HepG2 (cell line): Measurements from ENCODE around the gene APC2. TPM values are rescaled to one million over a fixed set of nuclear protein-coding genes. Genes with fewer than 3 reads are reported as not detected.

ENCODE experiments used
- AGO1 ChIP-seq: fragments of 200-400 bp; formaldehyde crosslinking; IDR thresholded peaks from 2 replicates; pipeline ENCODE4 v1.6.1; 2017; ENCODE audit warnings: mild to moderate bottlenecking, low read depth, low read length, moderate library complexity; ENCODE audit not compliant: poor library complexity, severe bottlenecking
- AKAP8 ChIP-seq: sonication (generic); formaldehyde crosslinking; IDR thresholded peaks from 2 replicates; pipeline ENCODE4 v1.5.1; 2020; ENCODE audit warnings: mild to moderate bottlenecking, missing genetic modification reagents
- CENPX ChIP-seq: sonication (generic); formaldehyde crosslinking; IDR thresholded peaks from 2 replicates; pipeline ENCODE4 v1.9.0; 2021; ENCODE audit warnings: mild to moderate bottlenecking, missing genetic modification reagents, moderate library complexity
- HIVEP1 ChIP-seq: sonication (generic); formaldehyde crosslinking; IDR thresholded peaks from 2 replicates; pipeline ENCODE4 v1.4.0; 2020; ENCODE audit warnings: mild to moderate bottlenecking, missing genetic modification reagents
- KAT7 ChIP-seq: IDR thresholded peaks from 2 replicates; pipeline ENCODE4 v1.6.1; 2018; ENCODE audit warnings: borderline replicate concordance, missing compliant biosample characterization
- POLR2G ChIP-seq: fragments of 200-400 bp; formaldehyde crosslinking; IDR thresholded peaks from 2 replicates; pipeline ENCODE4 v1.6.1; 2018; ENCODE audit warnings: mild to moderate bottlenecking, low read depth, low read length, moderate library complexity
- SKI ChIP-seq: fragments of 450-650 bp; IDR thresholded peaks from one replicate; pipeline ENCODE4 v1.6.1; 2018; ENCODE audit warnings: mild to moderate bottlenecking; ENCODE audit not compliant: partially characterized antibody
- TBL1XR1 ChIP-seq: fragments of 150-350 bp; IDR thresholded peaks from 2 replicates; pipeline ENCODE4 v1.6.1; 2014; ENCODE audit warnings: borderline replicate concordance, low read length; ENCODE audit not compliant: partially characterized antibody
- U2AF2 ChIP-seq: fragments of 200-400 bp; formaldehyde crosslinking; IDR thresholded peaks from 2 replicates; pipeline ENCODE4 v1.6.1; 2017; ENCODE audit warnings: low read depth, mild to moderate bottlenecking, low read length
- ZNF335 ChIP-seq: sonication (generic); formaldehyde crosslinking; IDR thresholded peaks from 2 replicates; pipeline ENCODE4 v1.4.0; 2020; ENCODE audit warnings: missing genetic modification reagents
- ZNF629 ChIP-seq: sonication (generic); formaldehyde crosslinking; conservative IDR thresholded peaks from 2 replicates; pipeline ENCODE4 v1.5.0; 2020; ENCODE audit warnings: missing genetic modification reagents
- ZNF709 ChIP-seq: sonication (generic); formaldehyde crosslinking; IDR thresholded peaks from 2 replicates; pipeline ENCODE4 v1.5.0; 2020; ENCODE audit warnings: mild to moderate bottlenecking, missing genetic modification reagents
- ZNF75D ChIP-seq: sonication (generic); formaldehyde crosslinking; IDR thresholded peaks from 2 replicates; pipeline ENCODE4 v1.8.1; 2023; ENCODE audit warnings: missing genetic modification reagents, mild to moderate bottlenecking, borderline replicate concordance
- ZNF878 ChIP-seq: sonication (generic); formaldehyde crosslinking; IDR thresholded peaks from 2 replicates; pipeline ENCODE4 v1.8.1; 2023; ENCODE audit warnings: mild to moderate bottlenecking, missing genetic modification reagents, moderate library complexity
- polyA plus RNA-seq, 8 experiments: library from polyadenylated mRNA; depleted of rRNA in 3 of 8; stranded (reverse) in 7 of 8; unstranded in 1 of 8; fragments of >200 nt; fragmentation: Illumina TruSeq in 4 of 8; extraction: Trizol in 4 of 8; gene quantifications; 2 replicates each; pipeline versions ENCODE4 v1.2.1 to v1.2.3, GENCODE V29; 2011 to 2016; ENCODE audit warnings: low read depth in 4 of 8, missing spikeins in 1 of 8, mixed read lengths in 1 of 8; ENCODE audit not compliant: insufficient read depth in 1 of 8
- total RNA-seq, 5 experiments: library from RNA; depleted of rRNA; stranded (reverse); fragments of >200 nt; fragmentation: Illumina TruSeq; extraction: Trizol; gene quantifications; 2 replicates each; pipeline ENCODE4 v1.2.3, GENCODE V29; 2016; ENCODE audit warnings: low read depth in 1 of 5
- TF ChIP-seq, protein P1 (sequence below): IDR thresholded peaks from 2 replicates; pipeline ENCODE4 v1.6.1; 2016; ENCODE audit warnings: mild to moderate bottlenecking
- TF ChIP-seq, protein P2 (sequence below): sonication (generic); formaldehyde crosslinking; IDR thresholded peaks from 2 replicates; pipeline ENCODE4 v1.4.0; 2020; ENCODE audit warnings: missing genetic modification reagents, mild to moderate bottlenecking, borderline replicate concordance
- TF ChIP-seq, protein P3 (sequence below): sonication (generic); formaldehyde crosslinking; IDR thresholded peaks from 2 replicates; pipeline ENCODE4 v1.5.0; 2020; ENCODE audit warnings: mild to moderate bottlenecking, missing genetic modification reagents, moderate library complexity
- TF ChIP-seq, protein P4 (sequence below): sonication (generic); formaldehyde crosslinking; IDR thresholded peaks from 2 replicates; pipeline ENCODE4 v1.4.0; 2020; ENCODE audit warnings: missing genetic modification reagents
- TF ChIP-seq, protein P5 (sequence below): sonication (generic); formaldehyde crosslinking; IDR thresholded peaks from 2 replicates; pipeline ENCODE4 v1.8.1; 2023; ENCODE audit warnings: mild to moderate bottlenecking, inconsistent platforms, moderate library complexity, missing genetic modification reagents, borderline replicate concordance
- TF ChIP-seq, protein P6 (sequence below): IDR thresholded peaks from 2 replicates; pipeline ENCODE4 v1.6.1; 2012; ENCODE audit warnings: inconsistent platforms
- TF ChIP-seq, protein P7 (sequence below): sonication (generic); formaldehyde crosslinking; IDR thresholded peaks from 2 replicates; pipeline ENCODE4 v1.4.0; 2020; ENCODE audit warnings: missing genetic modification reagents
- TF ChIP-seq, protein P8 (sequence below): sonication (generic); formaldehyde crosslinking; IDR thresholded peaks from 2 replicates; pipeline ENCODE4 v1.5.0; 2020; ENCODE audit warnings: missing genetic modification reagents

The APC2 gene
- total and polyA plus RNA-seq, 2 of the 13 experiments (the other 11 are each of a cell fraction or from before 2014, with no cell fraction given), result 0.08 to 0.22 TPM

DNA sequence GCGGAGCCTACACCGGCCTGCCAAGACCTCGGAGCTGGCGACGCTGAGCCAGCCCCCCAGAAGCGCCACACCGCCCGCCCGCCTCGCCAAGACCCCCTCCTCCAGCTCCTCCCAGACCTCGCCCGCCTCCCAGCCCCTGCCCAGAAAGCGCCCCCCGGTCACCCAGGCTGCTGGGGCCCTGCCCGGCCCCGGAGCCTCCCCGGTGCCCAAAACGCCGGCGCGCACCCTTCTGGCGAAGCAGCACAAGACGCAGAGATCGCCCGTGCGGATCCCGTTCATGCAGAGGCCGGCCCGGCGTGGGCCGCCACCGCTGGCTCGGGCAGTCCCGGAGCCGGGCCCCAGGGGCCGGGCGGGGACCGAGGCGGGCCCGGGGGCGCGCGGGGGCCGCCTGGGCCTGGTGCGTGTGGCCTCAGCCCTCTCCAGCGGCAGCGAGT lies 18.9 kb downstream of the APC2 start (continued):
- TF ChIP-seq, protein P1, sequence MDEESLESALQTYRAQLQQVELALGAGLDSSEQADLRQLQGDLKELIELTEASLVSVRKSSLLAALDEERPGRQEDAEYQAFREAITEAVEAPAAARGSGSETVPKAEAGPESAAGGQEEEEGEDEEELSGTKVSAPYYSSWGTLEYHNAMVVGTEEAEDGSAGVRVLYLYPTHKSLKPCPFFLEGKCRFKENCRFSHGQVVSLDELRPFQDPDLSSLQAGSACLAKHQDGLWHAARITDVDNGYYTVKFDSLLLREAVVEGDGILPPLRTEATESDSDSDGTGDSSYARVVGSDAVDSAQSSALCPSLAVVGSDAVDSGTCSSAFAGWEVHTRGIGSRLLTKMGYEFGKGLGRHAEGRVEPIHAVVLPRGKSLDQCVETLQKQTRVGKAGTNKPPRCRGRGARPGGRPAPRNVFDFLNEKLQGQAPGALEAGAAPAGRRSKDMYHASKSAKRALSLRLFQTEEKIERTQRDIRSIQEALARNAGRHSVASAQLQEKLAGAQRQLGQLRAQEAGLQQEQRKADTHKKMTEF (CRISPR knock-in tag), result no peak
- TF ChIP-seq ZNF878 (CRISPR knock-in tag), result no peak
- no peak for TF ChIP-seq U2AF2
- TF ChIP-seq, protein P2, sequence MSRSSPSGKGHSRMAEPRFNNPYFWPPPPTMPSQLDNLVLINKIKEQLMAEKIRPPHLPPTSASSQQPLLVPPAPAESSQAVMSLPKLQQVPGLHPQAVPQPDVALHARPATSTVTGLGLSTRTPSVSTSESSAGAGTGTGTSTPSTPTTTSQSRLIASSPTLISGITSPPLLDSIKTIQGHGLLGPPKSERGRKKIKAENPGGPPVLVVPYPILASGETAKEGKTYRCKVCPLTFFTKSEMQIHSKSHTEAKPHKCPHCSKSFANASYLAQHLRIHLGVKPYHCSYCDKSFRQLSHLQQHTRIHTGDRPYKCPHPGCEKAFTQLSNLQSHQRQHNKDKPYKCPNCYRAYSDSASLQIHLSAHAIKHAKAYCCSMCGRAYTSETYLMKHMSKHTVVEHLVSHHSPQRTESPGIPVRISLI (CRISPR knock-in tag), result no peak
- TF ChIP-seq AKAP8 (CRISPR knock-in tag), result peak; percentile 69; the same call in 1 of the 2 replicates
- TF ChIP-seq, protein P3, sequence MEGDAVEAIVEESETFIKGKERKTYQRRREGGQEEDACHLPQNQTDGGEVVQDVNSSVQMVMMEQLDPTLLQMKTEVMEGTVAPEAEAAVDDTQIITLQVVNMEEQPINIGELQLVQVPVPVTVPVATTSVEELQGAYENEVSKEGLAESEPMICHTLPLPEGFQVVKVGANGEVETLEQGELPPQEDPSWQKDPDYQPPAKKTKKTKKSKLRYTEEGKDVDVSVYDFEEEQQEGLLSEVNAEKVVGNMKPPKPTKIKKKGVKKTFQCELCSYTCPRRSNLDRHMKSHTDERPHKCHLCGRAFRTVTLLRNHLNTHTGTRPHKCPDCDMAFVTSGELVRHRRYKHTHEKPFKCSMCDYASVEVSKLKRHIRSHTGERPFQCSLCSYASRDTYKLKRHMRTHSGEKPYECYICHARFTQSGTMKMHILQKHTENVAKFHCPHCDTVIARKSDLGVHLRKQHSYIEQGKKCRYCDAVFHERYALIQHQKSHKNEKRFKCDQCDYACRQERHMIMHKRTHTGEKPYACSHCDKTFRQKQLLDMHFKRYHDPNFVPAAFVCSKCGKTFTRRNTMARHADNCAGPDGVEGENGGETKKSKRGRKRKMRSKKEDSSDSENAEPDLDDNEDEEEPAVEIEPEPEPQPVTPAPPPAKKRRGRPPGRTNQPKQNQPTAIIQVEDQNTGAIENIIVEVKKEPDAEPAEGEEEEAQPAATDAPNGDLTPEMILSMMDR (CRISPR knock-in tag), result peak; percentile 53
- 0 out of 2 replicates have a peak, but pooled peaks have one; percentile 42 for TF ChIP-seq POLR2G
- TF ChIP-seq CENPX (CRISPR knock-in tag), result no peak
- TF ChIP-seq, protein P4, sequence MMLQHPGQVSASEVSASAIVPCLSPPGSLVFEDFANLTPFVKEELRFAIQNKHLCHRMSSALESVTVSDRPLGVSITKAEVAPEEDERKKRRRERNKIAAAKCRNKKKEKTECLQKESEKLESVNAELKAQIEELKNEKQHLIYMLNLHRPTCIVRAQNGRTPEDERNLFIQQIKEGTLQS, result no peak
- no peak for TF ChIP-seq ZNF709 (CRISPR knock-in tag)
- TF ChIP-seq AGO1, result peak; percentile 36
- no peak for TF ChIP-seq KAT7
- no peak for TF ChIP-seq ZNF629
- TF ChIP-seq, protein P5, sequence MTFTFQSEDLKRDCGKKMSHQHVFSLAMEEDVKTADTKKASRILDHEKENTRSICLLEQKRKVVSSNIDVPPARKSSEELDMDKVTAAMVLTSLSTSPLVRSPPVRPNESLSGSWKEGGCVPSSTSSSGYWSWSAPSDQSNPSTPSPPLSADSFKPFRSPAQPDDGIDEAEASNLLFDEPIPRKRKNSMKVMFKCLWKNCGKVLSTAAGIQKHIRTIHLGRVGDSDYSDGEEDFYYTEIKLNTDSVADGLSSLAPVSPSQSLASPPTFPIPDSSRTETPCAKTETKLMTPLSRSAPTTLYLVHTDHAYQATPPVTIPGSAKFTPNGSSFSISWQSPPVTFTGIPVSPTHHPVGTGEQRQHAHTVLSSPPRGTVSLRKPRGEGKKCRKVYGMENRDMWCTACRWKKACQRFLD (CRISPR knock-in tag), result no peak
- no peak for TF ChIP-seq ZNF75D (CRISPR knock-in tag)
- no peak for TF ChIP-seq TBL1XR1
- TF ChIP-seq HIVEP1 (CRISPR knock-in tag), result no peak
- TF ChIP-seq, protein P6, sequence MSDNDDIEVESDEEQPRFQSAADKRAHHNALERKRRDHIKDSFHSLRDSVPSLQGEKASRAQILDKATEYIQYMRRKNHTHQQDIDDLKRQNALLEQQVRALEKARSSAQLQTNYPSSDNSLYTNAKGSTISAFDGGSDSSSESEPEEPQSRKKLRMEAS, result peak; percentile 8; the same call in 1 of the 2 replicates
- TF ChIP-seq, protein P7, sequence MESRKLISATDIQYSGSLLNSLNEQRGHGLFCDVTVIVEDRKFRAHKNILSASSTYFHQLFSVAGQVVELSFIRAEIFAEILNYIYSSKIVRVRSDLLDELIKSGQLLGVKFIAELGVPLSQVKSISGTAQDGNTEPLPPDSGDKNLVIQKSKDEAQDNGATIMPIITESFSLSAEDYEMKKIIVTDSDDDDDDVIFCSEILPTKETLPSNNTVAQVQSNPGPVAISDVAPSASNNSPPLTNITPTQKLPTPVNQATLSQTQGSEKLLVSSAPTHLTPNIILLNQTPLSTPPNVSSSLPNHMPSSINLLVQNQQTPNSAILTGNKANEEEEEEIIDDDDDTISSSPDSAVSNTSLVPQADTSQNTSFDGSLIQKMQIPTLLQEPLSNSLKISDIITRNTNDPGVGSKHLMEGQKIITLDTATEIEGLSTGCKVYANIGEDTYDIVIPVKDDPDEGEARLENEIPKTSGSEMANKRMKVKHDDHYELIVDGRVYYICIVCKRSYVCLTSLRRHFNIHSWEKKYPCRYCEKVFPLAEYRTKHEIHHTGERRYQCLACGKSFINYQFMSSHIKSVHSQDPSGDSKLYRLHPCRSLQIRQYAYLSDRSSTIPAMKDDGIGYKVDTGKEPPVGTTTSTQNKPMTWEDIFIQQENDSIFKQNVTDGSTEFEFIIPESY (CRISPR knock-in tag), result no peak
- TF ChIP-seq, protein P8, sequence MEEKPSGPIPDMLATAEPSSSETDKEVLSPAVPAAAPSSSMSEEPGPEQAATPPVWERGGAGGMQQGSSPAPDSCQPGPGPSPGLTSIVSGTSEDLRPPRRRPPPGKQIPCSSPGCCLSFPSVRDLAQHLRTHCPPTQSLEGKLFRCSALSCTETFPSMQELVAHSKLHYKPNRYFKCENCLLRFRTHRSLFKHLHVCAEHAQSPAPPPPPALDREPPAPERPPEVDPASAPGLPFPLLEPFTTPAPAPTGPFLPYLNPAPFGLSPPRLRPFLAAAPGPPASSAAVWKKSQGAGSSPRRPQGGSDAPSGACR (CRISPR knock-in tag), result no peak
- TF ChIP-seq ZNF335 (CRISPR knock-in tag), result no peak
- no peak for TF ChIP-seq SKI
